ENCODE measurements around the gene TGFBR3L. TPM values are rescaled to one million over a fixed set of nuclear protein-coding genes. Genes with fewer than 3 reads are reported as not detected.
A peak's percentile ranks its signal among the peaks of the same experiment; 100 is the strongest.

Gene TGFBR3L
- total and polyA plus RNA-seq, 2 of the 8 experiments (the other 6 are each of a cell fraction or from before 2014, with no cell fraction given) = 3.1 to 3.7 TPM

DNA sequence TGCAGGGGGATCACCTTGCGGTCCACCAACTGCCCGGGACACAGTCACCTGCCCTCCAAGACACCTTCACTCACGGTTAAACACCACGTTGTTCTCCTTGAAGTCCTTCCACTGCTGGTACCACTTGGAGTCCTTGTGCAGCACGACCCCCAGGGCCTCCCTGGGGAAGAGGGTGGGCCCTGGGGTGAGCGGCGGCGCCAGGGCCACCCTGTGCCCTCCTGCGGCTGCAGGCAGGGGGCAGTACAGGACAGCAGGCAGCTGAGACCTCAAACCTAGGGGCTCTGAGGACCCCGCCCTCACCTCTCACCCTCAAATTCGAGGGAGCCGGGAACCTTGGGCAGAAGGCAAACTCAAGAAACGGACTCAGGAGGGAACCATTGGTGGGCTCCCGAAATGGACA, 18.8 kb downstream of the TGFBR3L start:
- Histone ChIP-seq H3K79me1 (ENCODE audit: low read depth, low read length) (no peaks in the 10 kb centered on the region), H3K27ac (ENCODE audit: low read depth, low read length) (no peak overlapping the region), H3K14ac (ENCODE audit: insufficient read length) (no peak overlapping the region), H3K23me2 (ENCODE audit: low read depth, low read length) (no peaks in the 10 kb centered on the region), H2BK5ac (ENCODE audit: low read depth, low read length) (no peak overlapping the region), H3K9me3 (ENCODE audit: insufficient read depth in 2 of 2, low read depth in 1 of 2, low read length in 1 of 2) (no peaks in the 10 kb centered on the region), H2BK15ac (ENCODE audit: low read length) (no peak overlapping the region), H3K4me1 (replicated peaks in 1 of 4; ENCODE audit: control insufficient read depth in 3 of 4, insufficient read depth in 4 of 4, low read length in 3 of 4) (no peaks in the 10 kb centered on the region), H2AFZ (ENCODE audit: low read length) (no peak overlapping the region), H3K18ac (ENCODE audit: extremely low read depth, low read length) (no peak overlapping the region), H3K4me3 (ENCODE audit: extremely low read depth in 1 of 4, insufficient read depth in 2 of 4, low read depth in 3 of 4, low read length in 4 of 4) (no peak overlapping the region), H3K9ac (replicated peaks in 1 of 4; ENCODE audit: extremely low read depth in 1 of 4, low read depth in 3 of 4, low read length in 3 of 4) (no peak overlapping the region), H4K20me1 (replicated peaks in 1 of 2; ENCODE audit: control insufficient read depth in 1 of 2, insufficient read depth in 2 of 2, low read length in 2 of 2) (peaks cover 6 to 10% of the 10 kb centered on the region in 2 experiments), H3K23ac (ENCODE audit: insufficient read length) (no peak overlapping the region), H2BK20ac (ENCODE audit: low read length) (no peak overlapping the region), H4K91ac (replicated peaks; ENCODE audit: insufficient read length, low read length) (no peak overlapping the region), H3K79me2 (ENCODE audit: control insufficient read depth in 1 of 2, insufficient read depth in 2 of 2, low read length in 2 of 2) (no peaks in the 10 kb centered on the region), H2BK120ac (replicated peaks; ENCODE audit: low read depth, low read length) (no peak overlapping the region), H2BK12ac (ENCODE audit: low read depth, low read length) (no peak overlapping the region), H3K4me2 (ENCODE audit: insufficient read depth in 1 of 2, low read depth in 2 of 2, low read length in 2 of 2) (no peak overlapping the region), H4K8ac (ENCODE audit: extremely low read depth, insufficient read depth, low read length) (no peak overlapping the region), H3K27me3 (replicated peaks in 1 of 4; ENCODE audit: control insufficient read depth in 3 of 4, extremely low read depth in 1 of 4, insufficient read depth in 3 of 4, low read length in 3 of 4) (no peaks in the 10 kb centered on the region), H3K4ac (replicated peaks; ENCODE audit: insufficient read length, low read depth, low read length) (no peak overlapping the region), H2AK5ac (ENCODE audit: low read depth, low read length) (no peak overlapping the region), H4K5ac (ENCODE audit: insufficient read length, low read depth, low read length) (no peak overlapping the region), H3K36me3 (ENCODE audit: control insufficient read depth in 2 of 4, insufficient read depth in 4 of 4, low read length in 3 of 4) (peaks cover 26 to 78% (median 55%) of the 10 kb centered on the region in 4 experiments), H3K56ac (replicated peaks; ENCODE audit: insufficient read length, low read depth, low read length) (no peak overlapping the region)
- TF ChIP-seq CTCF (IDR thresholded peaks at IDR 0.05; ENCODE audit: control extremely low read depth in 1 of 3, insufficient read depth in 1 of 3, low read depth in 1 of 3, low read length in 3 of 3) (peak; percentile 42 to 69 (median 49)), BCL11A (IDR thresholded peaks at IDR 0.05; ENCODE audit: low read depth in 2 of 2, low read length in 2 of 2) (no peak), RAD21 (IDR thresholded peaks at IDR 0.05 in 1 of 2, conservative IDR thresholded peaks at IDR 0.05 in 1 of 2; ENCODE audit: low read depth in 2 of 2, low read length in 2 of 2) (peak; percentile 28 to 54; a peak in 3 of 4 replicates), TEAD4 (IDR thresholded peaks at IDR 0.05; ENCODE audit: low read depth, low read length) (no peak), CREB1 (IDR thresholded peaks at IDR 0.05) (no peak)
- CTCF ChIA-PET (ENCODE audit: partially characterized antibody) = interaction anchor here (0.6 to 2.0 kb wide), 7 partner anchors 8 to 338 kb away, joined by 3 to 5 read pairs (median 3); partner anchors contain the start of gene TIMM44
- POLR2A ChIA-PET (ENCODE audit: partially characterized antibody) = interaction anchor here (10.4 kb wide), 1 partner anchor 8 kb away, joined by 205 read pairs; the partner anchor contains the start of gene TIMM44
- DNase-seq (ENCODE audit: low read depth in 1 of 2, low spot score in 2 of 2) (no peak), FAIRE-seq (no peak)
- WGBS, 2 experiments (ENCODE audit: extremely low coverage in 1 of 2, insufficient coverage in 1 of 2, insufficient read length in 1 of 2, insufficient replicate concordance in 2 of 2, low coverage in 1 of 2, low lambda C conversion rate in 2 of 2, missing lambda C conversion rate in 1 of 2) = 88% methylated on average over 9 of the region's 14 CpGs; no CpG with 5 or more reads in 1 of the 2 experiments

Data from H1 (cell line).